ENCODE measurements around the gene PORCN. TPM values are rescaled to one million over a fixed set of nuclear protein-coding genes. Genes with fewer than 3 reads are reported as not detected.
A peak's percentile ranks its signal among the peaks of the same experiment; 100 is the strongest.

PORCN gene
- polyA plus RNA-seq, 1 donor (not counting 4 experiments of a cell fraction or from before 2014, with no cell fraction given), result 52.2 TPM

- Histone ChIP-seq H3K9ac (ENCODE audit: control insufficient read depth, extremely low read depth, insufficient read depth, low read length) (peak overlapping the region; percentile 83), H4K20me1 (ENCODE audit: control insufficient read depth, extremely low read depth, insufficient read depth, low read length) (no peaks in the 10 kb centered on the region), H3K79me2 (ENCODE audit: control insufficient read depth, insufficient read depth, low read length) (peaks cover 15% of the 10 kb centered on the region), H3K4me1 (ENCODE audit: control insufficient read depth, extremely low read depth, insufficient read depth, low read length) (peaks cover 9% of the 10 kb centered on the region), H3K27me3 (ENCODE audit: control insufficient read depth, extremely low read depth, insufficient read depth, low read length) (no peaks in the 10 kb centered on the region), H3K36me3 (ENCODE audit: control insufficient read depth in 2 of 2, extremely low read depth in 1 of 2, insufficient read depth in 2 of 2, low read length in 2 of 2) (no peaks in the 10 kb centered on the region), H3K9me1 (ENCODE audit: control insufficient read depth, extremely low read depth, insufficient read depth, low read length) (no peaks in the 10 kb centered on the region), H3K4me3 (ENCODE audit: control insufficient read depth in 2 of 3, extremely low read depth in 1 of 3, insufficient read depth in 2 of 3, low read depth in 1 of 3, low read length in 3 of 3) (peak overlapping the region; percentile 55 to 79 (median 62)), H3K9me3 (ENCODE audit: control insufficient read depth, low read depth, low read length) (no peaks in the 10 kb centered on the region), H3K4me2 (ENCODE audit: control insufficient read depth, extremely low read depth, insufficient read depth, low read depth, low read length) (peak overlapping the region; percentile 79), H2AFZ (ENCODE audit: control insufficient read depth, low read length) (no peak overlapping the region), H3K27ac (ENCODE audit: control insufficient read depth, insufficient read depth, low read length) (peak overlapping the region; percentile 84)
- FAIRE-seq (no peak), DNase-seq (ENCODE audit: low read depth, low spot score) (no peak)
- dilution Hi-C loops (cut with MboI; ENCODE audit: extremely low pct_ligation_motif_present, low sequenced_read_pairs), result no loop called here
- TF ChIP-seq CTCF (optimal IDR thresholded peaks at IDR 0.05 in 1 of 3, IDR thresholded peaks at IDR 0.05 in 1 of 3, conservative IDR thresholded peaks at IDR 0.05 in 1 of 3; ENCODE audit: extremely low read depth in 1 of 3, insufficient read depth in 2 of 3, low read length in 3 of 3), result no peak
- TF ChIP-seq EZH2 (IDR thresholded peaks at IDR 0.05; ENCODE audit: low read length), result no peak
Measured at GRCh38 chrX:48540480-48540879, 31.7 kb downstream of the PORCN start.

GRCh38 chrX:48541140-48541814, 32.5 kb downstream of the PORCN start:
- Histone ChIP-seq H3K27me3 (ENCODE audit: control insufficient read depth, extremely low read depth, insufficient read depth, low read length) (no peaks in the 10 kb centered on the region), H4K20me1 (ENCODE audit: control insufficient read depth, extremely low read depth, insufficient read depth, low read length) (no peaks in the 10 kb centered on the region), H3K36me3 (ENCODE audit: control insufficient read depth in 2 of 2, extremely low read depth in 1 of 2, insufficient read depth in 2 of 2, low read length in 2 of 2) (no peaks in the 10 kb centered on the region), H3K9ac (ENCODE audit: control insufficient read depth, extremely low read depth, insufficient read depth, low read length) (no peak overlapping the region), H3K27ac (ENCODE audit: control insufficient read depth, insufficient read depth, low read length) (peak overlapping the region; percentile 84), H3K9me3 (ENCODE audit: control insufficient read depth, low read depth, low read length) (no peaks in the 10 kb centered on the region), H3K4me1 (ENCODE audit: control insufficient read depth, extremely low read depth, insufficient read depth, low read length) (peaks cover 9% of the 10 kb centered on the region), H3K4me3 (ENCODE audit: control insufficient read depth in 2 of 3, extremely low read depth in 1 of 3, insufficient read depth in 2 of 3, low read depth in 1 of 3, low read length in 3 of 3) (peak overlapping the region in 1 of 3 experiments; percentile 62), H3K9me1 (ENCODE audit: control insufficient read depth, extremely low read depth, insufficient read depth, low read length) (no peaks in the 10 kb centered on the region), H3K79me2 (ENCODE audit: control insufficient read depth, insufficient read depth, low read length) (peaks cover 15% of the 10 kb centered on the region), H2AFZ (ENCODE audit: control insufficient read depth, low read length) (no peak overlapping the region), H3K4me2 (ENCODE audit: control insufficient read depth, extremely low read depth, insufficient read depth, low read depth, low read length) (no peak overlapping the region)
- dilution Hi-C loops (cut with MboI; ENCODE audit: extremely low pct_ligation_motif_present, low sequenced_read_pairs), result no loop called here
- no peak for DNase-seq (ENCODE audit: low read depth, low spot score)
- TF ChIP-seq CTCF (optimal IDR thresholded peaks at IDR 0.05 in 1 of 3, IDR thresholded peaks at IDR 0.05 in 1 of 3, conservative IDR thresholded peaks at IDR 0.05 in 1 of 3; ENCODE audit: extremely low read depth in 1 of 3, insufficient read depth in 2 of 3, low read length in 3 of 3) (no peak), EZH2 (IDR thresholded peaks at IDR 0.05; ENCODE audit: low read length) (no peak)
- no peak for FAIRE-seq

Measured in keratinocyte (primary cell).